HuH-7 (cell line): ENCODE measurements around the gene PRKCA.
"Not testable (repeated sequence)": the region's sequence is repeated elsewhere in the genome, so short reads cannot be mapped to it uniquely, and the experiment has no call there.

Experiments
- DNase-seq: peaks from one replicate; pipeline ENCODE4 v3.0.0; 2011; ENCODE audit warnings: low spot score

PRKCA gene

GRCh38 chr17:66684261-66684660 lies 381.8 kb downstream of the PRKCA start:
- no peak for DNase-seq

DNA sequence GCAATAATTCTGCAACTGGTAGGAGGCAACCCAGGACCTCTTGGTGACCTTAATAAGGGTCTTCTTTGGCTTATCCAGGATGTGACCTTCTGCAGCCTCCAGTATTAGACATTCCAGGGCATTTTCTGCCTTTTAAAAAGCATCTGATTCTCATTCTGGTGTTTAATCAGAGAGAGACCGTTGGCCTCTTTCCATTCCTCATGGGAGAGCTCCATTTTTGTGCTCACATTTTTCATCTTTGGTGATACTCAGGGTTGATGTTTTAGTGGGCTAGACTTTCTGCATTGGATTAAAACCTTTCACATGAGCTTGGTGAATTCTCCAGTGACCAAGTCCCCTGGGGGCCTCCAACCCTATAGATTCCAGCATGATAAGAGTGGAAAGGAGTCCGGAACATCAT lies 382.3 kb downstream of the PRKCA start:
- no peak for DNase-seq

DNA sequence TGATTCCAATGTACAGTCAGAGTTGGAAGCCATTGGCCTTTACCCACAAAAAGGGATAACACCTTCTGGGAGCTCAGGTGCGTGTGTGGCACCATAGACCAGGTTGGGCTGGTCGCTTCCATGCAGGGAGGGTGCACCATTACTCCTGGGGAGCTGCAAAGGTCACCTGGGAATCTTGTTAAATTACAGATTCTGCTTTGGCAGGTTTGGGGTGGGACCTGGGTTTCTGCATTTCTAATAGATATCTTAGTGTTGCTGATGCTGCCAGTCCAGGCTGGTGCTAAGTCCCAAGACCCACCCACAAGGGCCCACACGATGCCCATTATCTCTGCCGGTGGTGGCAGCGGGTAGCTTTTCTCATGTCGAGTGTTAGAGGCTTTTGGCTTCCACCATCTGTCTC lies 384.2 kb downstream of the PRKCA start:
- DNase-seq = no peak

- DNase-seq = no peak
These were observed 385.3 kb downstream of the PRKCA start for GRCh38 chr17:66687570-66688284.

DNA sequence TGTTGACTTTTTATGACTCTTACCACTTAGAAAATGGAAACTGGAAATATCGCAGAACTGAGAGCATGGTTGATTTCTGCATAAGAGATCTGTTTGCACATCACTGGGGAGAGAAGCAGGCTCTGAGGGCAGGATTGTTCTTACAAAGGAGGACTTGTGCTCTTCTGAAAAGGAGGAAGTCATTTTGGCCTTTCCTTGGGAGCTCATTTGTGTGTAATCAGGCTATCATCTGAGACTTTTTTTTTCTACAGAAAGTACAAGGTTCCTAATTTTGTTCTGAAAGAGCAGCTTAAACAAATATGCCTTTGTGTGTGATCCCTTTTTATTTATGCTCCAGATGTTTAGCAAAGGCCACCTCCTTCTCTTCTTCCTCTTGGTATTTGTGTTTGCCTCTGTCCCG lies 386.8 kb downstream of the PRKCA start:
- no peak for DNase-seq

- DNase-seq = no peak
These were observed 387.8 kb downstream of the PRKCA start for GRCh38 chr17:66690166-66690565.

DNA sequence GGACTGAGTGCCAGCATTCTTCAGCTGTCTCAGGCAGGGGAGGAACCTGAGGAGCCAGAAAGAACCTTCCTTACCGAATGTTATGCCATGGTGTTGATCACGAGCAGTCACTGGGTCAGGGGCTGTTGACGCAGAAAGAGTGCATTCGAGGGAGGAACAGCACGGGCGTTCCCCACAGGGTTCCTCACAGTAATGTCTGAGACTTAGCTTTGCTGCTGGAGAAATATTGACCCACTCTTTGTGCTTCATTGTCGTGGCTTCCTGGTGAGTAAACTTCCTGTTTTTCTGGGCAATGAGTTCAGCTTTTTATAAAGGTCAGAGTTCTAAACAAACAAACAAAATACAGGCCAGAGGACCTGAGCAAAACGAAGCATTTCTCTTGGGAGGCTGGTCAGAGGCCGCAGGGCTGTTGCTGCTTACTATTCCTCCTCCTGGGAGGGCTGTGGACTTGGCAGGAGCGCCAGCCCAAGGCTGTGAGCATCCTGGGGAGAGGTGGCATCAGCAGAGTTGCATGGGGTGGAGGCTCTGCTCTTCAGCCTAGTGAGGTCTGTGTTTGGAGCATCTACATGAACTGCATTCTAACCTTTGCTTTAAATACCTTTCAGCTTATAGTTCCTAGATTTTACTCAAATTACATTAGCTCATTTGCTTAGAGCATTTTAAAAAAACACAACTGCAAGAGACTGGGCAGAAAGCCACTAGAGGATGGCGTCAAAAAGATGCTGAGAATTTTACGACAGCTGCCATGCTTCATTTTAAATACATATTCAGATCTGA lies 389.4 kb downstream of the PRKCA start:
- DNase-seq = no peak

- DNase-seq = no peak
These were observed 389.9 kb downstream of the PRKCA start for GRCh38 chr17:66692421-66692690.

GRCh38 chr17:66695098-66695497 lies 392.7 kb downstream of the PRKCA start:
- DNase-seq = no peak

DNA sequence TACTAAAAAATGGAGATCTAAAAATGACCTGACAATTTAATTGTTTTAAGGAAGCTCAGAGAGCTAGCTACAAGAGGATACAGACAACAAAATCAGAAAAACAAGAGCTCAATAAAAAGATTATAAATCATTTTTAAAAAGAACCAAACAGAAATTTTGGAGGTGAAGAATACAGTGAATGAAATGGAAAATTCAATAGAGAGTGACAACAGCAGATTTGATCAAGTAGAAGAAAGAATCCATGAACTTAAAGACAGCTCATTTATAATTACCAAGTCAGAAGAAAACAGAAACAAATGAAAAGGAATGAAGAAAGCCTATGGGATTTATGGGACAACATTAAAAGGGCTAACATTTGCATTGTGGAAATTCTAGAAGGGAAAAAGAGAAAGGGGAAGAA lies 395.9 kb downstream of the PRKCA start:
- DNase-seq = no peak

DNA sequence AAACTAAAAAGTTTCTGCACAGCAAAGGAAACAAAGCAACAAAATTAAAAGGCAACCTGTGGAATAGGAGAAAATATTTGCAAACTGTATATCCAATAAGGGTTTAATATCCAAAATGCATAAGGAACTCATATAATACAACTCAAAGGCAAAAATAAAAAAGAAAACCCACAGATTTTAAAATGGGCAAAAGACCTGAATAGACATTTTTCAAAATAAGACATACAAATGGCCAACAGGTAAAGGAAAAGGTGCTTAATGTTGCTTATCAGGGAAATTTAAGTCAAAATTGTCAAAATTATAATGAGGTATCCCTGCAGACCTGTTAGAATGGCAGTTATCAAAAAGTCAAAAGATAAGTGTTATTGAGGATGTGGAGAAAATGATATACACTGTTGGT lies 399.0 kb downstream of the PRKCA start:
- no peak for DNase-seq

DNA sequence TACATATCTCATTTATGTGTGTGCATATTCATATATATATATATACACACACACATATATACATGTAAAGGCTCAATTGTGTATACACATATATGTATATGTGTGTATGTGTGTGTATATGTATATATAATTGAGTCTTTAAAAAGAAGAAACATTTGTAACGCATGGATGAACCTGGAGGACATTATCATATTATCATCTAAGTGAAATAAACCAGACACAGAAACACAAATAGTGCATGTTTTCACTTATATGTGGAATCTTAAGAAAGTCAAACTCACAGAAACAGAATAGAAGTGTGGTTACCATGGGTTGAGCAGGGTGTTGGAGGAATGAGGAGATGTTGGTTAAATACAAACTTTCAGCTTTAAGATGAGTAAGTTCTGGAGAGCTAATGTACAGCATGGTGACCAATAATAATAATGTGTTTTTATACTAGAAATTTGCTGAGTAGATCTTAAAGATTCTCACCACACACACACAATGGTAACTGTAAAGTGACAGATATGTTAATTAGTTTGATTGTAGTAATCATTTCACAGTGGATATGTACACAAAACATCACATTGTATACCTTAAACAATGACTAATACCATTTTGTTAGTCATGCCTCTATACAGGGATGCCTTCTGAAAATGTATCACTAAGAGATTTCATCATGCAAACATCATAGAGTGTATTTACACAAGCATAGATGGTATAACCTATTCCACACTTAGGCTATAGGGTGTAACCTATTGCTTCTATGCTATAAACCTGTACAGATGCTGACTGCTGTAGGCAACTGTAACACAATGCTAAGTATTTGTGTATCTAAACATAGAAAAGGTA lies 399.9 kb downstream of the PRKCA start:
- DNase-seq = no peak

DNA sequence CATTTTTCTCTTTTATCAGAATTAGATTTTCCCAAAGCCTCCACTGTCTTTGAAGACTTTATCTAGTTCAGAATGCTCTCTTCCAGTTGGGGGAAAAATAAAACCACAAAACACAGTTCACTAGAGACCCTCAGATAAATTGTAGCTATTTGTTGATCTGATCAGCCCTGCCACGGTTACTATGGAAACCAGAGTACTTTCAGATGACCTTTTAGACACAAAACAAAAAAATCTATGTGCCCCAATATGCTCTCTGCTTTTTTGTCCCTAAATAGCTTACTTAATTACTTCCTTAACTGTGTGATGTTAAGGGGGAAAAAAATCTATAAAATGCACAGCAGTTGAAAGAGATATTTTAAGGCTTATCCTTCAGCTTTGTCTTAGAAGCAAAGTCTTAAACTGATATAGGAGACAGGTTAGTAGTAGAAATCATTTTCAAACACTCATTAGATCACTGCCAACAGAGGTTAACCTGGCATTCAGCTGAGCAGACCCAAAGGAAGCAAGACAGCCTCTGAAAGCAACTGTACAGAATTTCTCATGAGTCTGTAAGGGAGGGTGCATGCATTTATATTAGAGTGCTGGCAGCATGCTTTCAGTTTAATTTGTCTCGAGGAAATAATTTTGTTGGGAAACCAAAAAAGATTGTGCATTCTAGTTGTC lies 402.6 kb downstream of the PRKCA start:
- DNase-seq = no peak

- no peak for DNase-seq
These were observed 404.5 kb downstream of the PRKCA start for GRCh38 chr17:66706851-66707450.

GRCh38 chr17:66711401-66711800 lies 409.0 kb downstream of the PRKCA start:
- DNase-seq = no peak

DNA sequence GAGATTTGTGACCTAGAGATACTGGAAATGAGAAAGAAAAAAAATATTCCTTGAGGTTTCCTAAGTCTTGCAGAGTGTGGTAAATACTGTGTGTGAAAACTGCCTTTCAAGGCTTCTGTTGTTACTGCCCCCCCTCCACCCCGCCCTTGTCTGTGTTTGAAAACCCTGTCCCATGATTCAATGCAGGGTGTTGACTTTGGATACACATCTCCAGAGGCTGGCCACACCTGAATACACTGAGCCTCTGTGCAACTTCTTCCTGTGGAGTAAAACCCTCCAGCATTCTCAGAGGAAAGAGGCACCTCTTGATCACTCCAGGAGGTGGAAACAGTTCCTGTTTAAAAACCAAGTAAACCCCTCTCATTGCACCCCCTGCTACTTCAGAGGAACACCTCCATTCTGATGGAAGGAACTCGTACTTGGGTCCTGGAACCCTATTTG lies 409.5 kb downstream of the PRKCA start:
- peak; percentile 39 for DNase-seq

DNA sequence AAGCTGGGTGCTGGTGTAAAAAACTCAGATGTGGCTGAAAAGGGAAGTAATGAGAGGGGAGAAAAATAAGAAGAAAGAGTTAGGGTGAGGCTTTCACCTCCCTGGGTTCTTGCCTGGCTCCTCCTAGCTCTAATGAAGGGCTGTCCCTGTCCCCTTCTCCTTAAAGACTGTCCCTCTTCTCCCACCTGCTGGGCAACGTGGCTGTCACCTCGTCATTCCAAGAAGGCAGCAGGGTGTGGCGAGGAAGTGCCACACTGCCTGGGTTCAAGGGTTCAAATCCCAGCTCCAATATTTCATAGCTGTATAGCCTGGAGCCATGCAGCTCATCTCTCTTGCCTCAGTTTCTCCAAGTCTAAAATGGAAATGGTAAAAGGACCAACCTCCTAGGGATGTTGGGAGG lies 410.0 kb downstream of the PRKCA start:
- no peak for DNase-seq

DNA sequence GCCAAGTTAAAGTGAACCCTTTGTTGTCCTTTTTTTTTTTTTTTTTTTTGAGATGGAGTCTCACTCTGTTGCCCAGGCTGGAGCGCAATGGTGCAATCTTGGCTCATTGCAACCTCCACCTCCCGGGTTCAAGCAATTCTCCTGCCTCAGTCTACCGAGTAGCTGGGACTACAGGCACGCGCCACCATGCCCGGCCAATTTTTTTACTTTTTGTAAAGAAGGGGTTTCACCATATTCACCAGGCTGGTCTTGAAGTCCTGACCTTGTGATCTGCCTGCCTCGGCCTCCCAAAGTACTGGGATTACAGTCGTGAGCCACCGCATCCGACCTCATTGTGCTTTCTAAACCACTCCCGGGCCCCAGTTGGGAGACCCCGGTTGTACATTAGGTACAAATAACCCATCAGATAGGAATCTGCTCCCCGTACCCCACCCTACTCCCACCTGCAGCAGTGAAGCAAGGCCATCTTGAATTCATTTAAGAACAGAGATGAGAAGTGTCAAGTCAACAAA lies 410.7 kb downstream of the PRKCA start:
- not testable (repeated sequence) for DNase-seq

GRCh38 chr17:66713533-66714042 lies 411.2 kb downstream of the PRKCA start:
- no peak for DNase-seq

- DNase-seq = no peak
These were observed 411.9 kb downstream of the PRKCA start for GRCh38 chr17:66714046-66715023.
